GM12891 (cell line): ENCODE data around the gene LIN28A.

ENCODE experiments used
- DNase-seq: peaks from one replicate; pipeline ENCODE4 v3.0.0; 2011; ENCODE audit warnings: low spot score; ENCODE audit not compliant: insufficient read length
- FAIRE-seq: peaks from 2 replicates; lab custom pipeline; 2011; peaks lifted over from hg19 to GRCh38; lab: Jason Lieb, UNC
- PAX5 ChIP-seq: IDR thresholded peaks from 2 replicates; pipeline ENCODE4 v1.6.1; 2011; ENCODE audit warnings: low read length, moderate library complexity, mild to moderate bottlenecking; ENCODE audit not compliant: insufficient read depth, severe bottlenecking
- POLR2A ChIP-seq: IDR thresholded peaks from 2 replicates; pipeline ENCODE4 v1.6.1; 2011; ENCODE audit warnings: low read depth, low read length, control low read depth
- POLR2AphosphoS5 ChIP-seq: IDR thresholded peaks from 2 replicates; pipeline ENCODE4 v1.6.1; 2011; ENCODE audit warnings: low read depth, low read length, control low read depth
- POU2F2 ChIP-seq: IDR thresholded peaks from 2 replicates; pipeline ENCODE4 v1.6.1; 2011; ENCODE audit warnings: low read depth, mild to moderate bottlenecking, control low read depth, low read length, moderate library complexity
- SPI1 ChIP-seq: IDR thresholded peaks from 2 replicates; pipeline ENCODE4 v1.6.1; 2011; ENCODE audit warnings: low read depth, low read length, control low read depth
- TAF1 ChIP-seq: IDR thresholded peaks from 2 replicates; pipeline ENCODE4 v1.6.1; 2011; ENCODE audit warnings: low read depth, low read length, control low read depth

The LIN28A gene

GRCh38 chr1:26431979-26432695, 21.5 kb downstream of the LIN28A start, which contains the start of gene DHDDS:
Gene DHDDS, plus strand, starts transcription at chr1:26432321. Its CDS starts 625 bp downstream, at chr1:26432946.
- peak; percentile 100 for FAIRE-seq
- TF ChIP-seq SPI1 (peak; percentile 79), TAF1 (peak; percentile 79), POLR2AphosphoS5 (peak; percentile 88), PAX5 (no peak), POLR2A (peak; percentile 90), POU2F2 (peak; percentile 57; the same call in 1 of the 2 replicates)

GRCh38 chr1:26432793-26433192, 22.2 kb downstream of the LIN28A start:
- TF ChIP-seq TAF1 (no peak), POLR2AphosphoS5 (no peak), SPI1 (no peak), POU2F2 (no peak), PAX5 (no peak), POLR2A (no peak)
- DNase-seq (no peak), FAIRE-seq (no peak)

More at GRCh38 chr1:26431979-26432695, 21.5 kb downstream of the LIN28A start, which contains the start of gene DHDDS:
- DNase-seq, result peak; percentile 95

GRCh38 chr1:26434161-26434752, 23.6 kb downstream of the LIN28A start:
- no peak for FAIRE-seq

GRCh38 chr1:26438041-26438440, 27.4 kb downstream of the LIN28A start:
- DNase-seq (no peak), FAIRE-seq (no peak)
- TF ChIP-seq TAF1, result no peak
- no peak for TF ChIP-seq POLR2A
- no peak for TF ChIP-seq POLR2AphosphoS5
- no peak for TF ChIP-seq POU2F2
- no peak for TF ChIP-seq PAX5
- TF ChIP-seq SPI1, result no peak

More at GRCh38 chr1:26434161-26434752, 23.6 kb downstream of the LIN28A start:
- TF ChIP-seq POLR2AphosphoS5 (no peak), TAF1 (no peak), PAX5 (no peak), SPI1 (no peak), POLR2A (no peak)
- DNase-seq, result no peak

- no peak for TF ChIP-seq POU2F2
- TF ChIP-seq POLR2A, result no peak
- no peak for TF ChIP-seq PAX5
- TF ChIP-seq TAF1, result no peak
- TF ChIP-seq SPI1, result no peak
- no peak for TF ChIP-seq POLR2AphosphoS5
- DNase-seq, result no peak
- FAIRE-seq, result no peak
Measured at GRCh38 chr1:26440259-26440658, 29.6 kb downstream of the LIN28A start.

GRCh38 chr1:26449868-26450267, 39.3 kb downstream of the LIN28A start:
- FAIRE-seq (no peak), DNase-seq (no peak)
- no peak for TF ChIP-seq SPI1
- no peak for TF ChIP-seq TAF1
- no peak for TF ChIP-seq POU2F2
- no peak for TF ChIP-seq POLR2A
- TF ChIP-seq PAX5, result no peak
- TF ChIP-seq POLR2AphosphoS5, result no peak

GRCh38 chr1:26450908-26451307, 40.3 kb downstream of the LIN28A start:
- TF ChIP-seq PAX5, result no peak
- TF ChIP-seq POU2F2, result no peak
- no peak for TF ChIP-seq TAF1
- no peak for TF ChIP-seq POLR2AphosphoS5
- TF ChIP-seq SPI1, result no peak
- no peak for TF ChIP-seq POLR2A
- FAIRE-seq, result no peak

GRCh38 chr1:26452459-26453183, 42.0 kb downstream of the LIN28A start:
- FAIRE-seq (no peak), DNase-seq (no peak)
- TF ChIP-seq TAF1 (no peak), PAX5 (no peak), POU2F2 (no peak), SPI1 (no peak), POLR2AphosphoS5 (no peak), POLR2A (no peak)

More at GRCh38 chr1:26450908-26451307, 40.3 kb downstream of the LIN28A start:
- no peak for DNase-seq

GRCh38 chr1:26459148-26459547, 48.5 kb downstream of the LIN28A start:
- no peak for DNase-seq
- no peak for TF ChIP-seq POU2F2
- no peak for TF ChIP-seq POLR2A
- TF ChIP-seq POLR2AphosphoS5, result no peak
- no peak for FAIRE-seq
